ENCODE measurements around the gene ITGA2. TPM values are rescaled to one million over a fixed set of nuclear protein-coding genes. Genes with fewer than 3 reads are reported as not detected.

Gene ITGA2
- total RNA-seq, 2 donors from 2014 or later: 6.4 to 21.5 TPM

DNA sequence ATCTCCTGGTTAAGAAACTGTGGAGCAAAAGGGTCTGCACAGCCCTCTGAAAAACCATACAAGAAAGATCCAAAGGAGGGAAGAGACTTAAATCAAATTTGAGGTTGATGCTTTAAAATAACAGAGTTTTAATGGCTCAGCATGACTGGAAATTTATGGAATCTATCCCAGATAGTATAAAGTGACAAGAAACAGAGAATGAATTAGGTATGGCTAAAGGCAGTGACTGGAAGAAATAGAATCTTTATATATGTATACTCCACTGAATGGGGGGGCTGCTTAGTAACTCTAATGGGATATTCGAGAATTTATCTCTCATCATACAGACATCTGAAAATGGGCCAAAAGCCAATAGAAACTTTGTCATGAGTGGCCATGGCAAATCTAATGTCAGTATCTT, 138.0 kb downstream of the ITGA2 start:
- 81% methylated on average over 1 of the region's 1 CpG for WGBS
- Histone ChIP-seq H3K9me3 (no peaks in the 10 kb centered on the region), H3K4me3 (no peak overlapping the region), H3K27ac (no peak overlapping the region), H3K4me1 (replicated peaks) (no peaks in the 10 kb centered on the region), H3K27me3 (replicated peaks; ENCODE audit: insufficient read depth) (no peaks in the 10 kb centered on the region), H3K36me3 (no peaks in the 10 kb centered on the region)
- intact Hi-C loops (cut with DNase I): loop anchor here (10.0 kb wide), 1 partner anchor 1108 kb away; no protein-coding TSS in a partner anchor
- no peak for DNase-seq (ENCODE audit: low spot score)
- TF ChIP-seq, protein P1, sequence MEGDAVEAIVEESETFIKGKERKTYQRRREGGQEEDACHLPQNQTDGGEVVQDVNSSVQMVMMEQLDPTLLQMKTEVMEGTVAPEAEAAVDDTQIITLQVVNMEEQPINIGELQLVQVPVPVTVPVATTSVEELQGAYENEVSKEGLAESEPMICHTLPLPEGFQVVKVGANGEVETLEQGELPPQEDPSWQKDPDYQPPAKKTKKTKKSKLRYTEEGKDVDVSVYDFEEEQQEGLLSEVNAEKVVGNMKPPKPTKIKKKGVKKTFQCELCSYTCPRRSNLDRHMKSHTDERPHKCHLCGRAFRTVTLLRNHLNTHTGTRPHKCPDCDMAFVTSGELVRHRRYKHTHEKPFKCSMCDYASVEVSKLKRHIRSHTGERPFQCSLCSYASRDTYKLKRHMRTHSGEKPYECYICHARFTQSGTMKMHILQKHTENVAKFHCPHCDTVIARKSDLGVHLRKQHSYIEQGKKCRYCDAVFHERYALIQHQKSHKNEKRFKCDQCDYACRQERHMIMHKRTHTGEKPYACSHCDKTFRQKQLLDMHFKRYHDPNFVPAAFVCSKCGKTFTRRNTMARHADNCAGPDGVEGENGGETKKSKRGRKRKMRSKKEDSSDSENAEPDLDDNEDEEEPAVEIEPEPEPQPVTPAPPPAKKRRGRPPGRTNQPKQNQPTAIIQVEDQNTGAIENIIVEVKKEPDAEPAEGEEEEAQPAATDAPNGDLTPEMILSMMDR (IDR thresholded peaks at IDR 0.05): no peak
- TF ChIP-seq POLR2A (IDR thresholded peaks at IDR 0.05): no peak
- no peak for TF ChIP-seq POLR2AphosphoS5 (IDR thresholded peaks at IDR 0.05)

DNA sequence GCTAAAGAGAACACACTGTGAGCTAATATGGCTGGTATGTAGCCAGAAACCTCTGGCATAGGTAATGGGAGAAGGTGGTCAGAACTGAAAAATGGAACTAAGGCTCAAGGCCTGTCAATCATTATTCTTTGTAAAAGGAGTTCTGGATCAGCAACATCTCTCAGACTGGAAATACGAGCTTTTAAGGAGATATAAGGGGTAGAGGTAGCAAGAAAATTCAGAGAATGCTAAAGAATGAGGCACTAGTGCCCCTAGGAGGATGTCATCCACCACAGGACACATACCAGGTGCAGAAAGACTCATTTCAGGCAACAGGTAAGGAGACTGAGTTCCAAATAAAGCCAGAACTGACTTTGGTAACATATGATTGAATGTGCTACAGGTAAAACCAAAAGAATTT, 139.3 kb downstream of the ITGA2 start:
- 79% methylated on average over 1 of the region's 1 CpG for WGBS
- Histone ChIP-seq H3K4me3 (no peak overlapping the region), H3K9me3 (no peaks in the 10 kb centered on the region), H3K36me3 (no peaks in the 10 kb centered on the region), H3K27me3 (replicated peaks; ENCODE audit: insufficient read depth) (no peaks in the 10 kb centered on the region), H3K27ac (no peak overlapping the region), H3K4me1 (replicated peaks) (no peaks in the 10 kb centered on the region)
- DNase-seq (ENCODE audit: low spot score): no peak
- intact Hi-C loops (cut with DNase I): loop anchor here (10.0 kb wide), 1 partner anchor 1106 kb away; no protein-coding TSS in a partner anchor
- TF ChIP-seq POLR2A (IDR thresholded peaks at IDR 0.05): no peak
- no peak for TF ChIP-seq POLR2AphosphoS5 (IDR thresholded peaks at IDR 0.05)
- TF ChIP-seq, protein P1 (IDR thresholded peaks at IDR 0.05): no peak

DNA sequence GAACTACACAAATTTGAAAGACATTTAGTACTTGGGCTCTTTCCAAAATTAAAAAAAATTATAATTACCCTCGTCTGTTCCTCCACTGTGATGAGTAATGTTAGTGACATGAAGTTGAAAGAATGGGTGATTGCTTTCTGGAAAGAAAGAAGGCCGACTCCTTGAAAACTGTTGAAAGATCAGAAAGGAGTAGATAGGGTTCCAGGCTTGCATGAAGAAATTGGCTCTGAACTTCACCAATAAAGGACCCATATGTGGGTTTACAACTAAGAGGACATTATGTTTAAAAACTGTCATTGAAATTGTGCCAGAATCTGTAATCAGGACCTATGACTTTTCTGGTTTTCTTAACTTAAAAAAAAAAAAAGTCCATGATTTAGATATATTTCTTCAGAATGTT, 141.1 kb downstream of the ITGA2 start:
- no peaks in the 10 kb centered on the region for H3K27me3 ChIP-seq (replicated peaks; ENCODE audit: insufficient read depth)
- DNase-seq (ENCODE audit: low spot score): no peak
- H3K36me3 ChIP-seq: no peaks in the 10 kb centered on the region
- no peaks in the 10 kb centered on the region for H3K9me3 ChIP-seq
- intact Hi-C loops (cut with DNase I): no loop called here
- WGBS: 38% methylated on average over 2 of the region's 2 CpGs
- H3K27ac ChIP-seq: no peak overlapping the region
- no peak overlapping the region for H3K4me3 ChIP-seq
- H3K4me1 ChIP-seq (replicated peaks): no peaks in the 10 kb centered on the region
- TF ChIP-seq POLR2A (IDR thresholded peaks at IDR 0.05): no peak
- no peak for TF ChIP-seq POLR2AphosphoS5 (IDR thresholded peaks at IDR 0.05)
- TF ChIP-seq, protein P1 (IDR thresholded peaks at IDR 0.05): no peak

DNA sequence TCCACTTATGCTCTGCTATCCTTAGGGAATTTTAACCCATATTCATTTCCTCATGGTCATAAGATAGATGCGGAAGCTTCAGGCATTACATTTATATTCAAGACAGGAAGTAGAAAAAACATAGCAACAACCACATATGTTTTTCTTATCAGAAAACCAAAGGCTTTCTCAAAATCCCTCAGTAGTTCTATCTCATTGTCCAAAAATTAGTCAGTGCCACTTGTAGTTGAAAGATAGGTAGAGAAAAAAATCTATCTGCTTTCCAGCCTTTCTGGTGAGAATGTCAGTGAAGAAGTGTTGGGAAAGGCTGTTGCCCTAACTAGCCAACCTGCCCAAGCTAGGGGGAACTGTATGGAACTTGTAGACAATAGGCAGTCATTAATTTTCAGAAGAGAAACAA, 143.9 kb downstream of the ITGA2 start:
- Histone ChIP-seq H3K36me3 (no peaks in the 10 kb centered on the region), H3K27ac (no peak overlapping the region), H3K4me3 (no peak overlapping the region), H3K4me1 (replicated peaks) (no peaks in the 10 kb centered on the region), H3K27me3 (replicated peaks; ENCODE audit: insufficient read depth) (no peaks in the 10 kb centered on the region), H3K9me3 (no peaks in the 10 kb centered on the region)
- 93% methylated on average over 1 of the region's 1 CpG for WGBS
- intact Hi-C loops (cut with DNase I): no loop called here
- TF ChIP-seq POLR2A (IDR thresholded peaks at IDR 0.05) (no peak), POLR2AphosphoS5 (IDR thresholded peaks at IDR 0.05) (no peak)
- no peak for DNase-seq (ENCODE audit: low spot score)

Other genes starting within 250 kb of the ITGA2 start
- 10 to 100 TPM; 43.7 to 78.3 TPM for gene ITGA1, start 201.4 kb upstream of the ITGA2 start, total RNA-seq
- gene PELO, start 201.4 kb upstream of the ITGA2 start, total RNA-seq: 10 to 100 TPM; 14.9 to 18.8 TPM
- 10 to 100 TPM; 30.4 to 51.3 TPM for gene MOCS2, start 120.4 kb downstream of the ITGA2 start, total RNA-seq

Data from prostate gland (tissue), 2 donors.